Inferior parietal cortex (tissue), 1 donor: ENCODE data around the gene OXTR.

Experiments used
- DNase-seq: peaks from one replicate; pipeline ENCODE4 v3.0.0-alpha.2; 2016; ENCODE audit errors: extremely low spot score

The OXTR gene

DNA sequence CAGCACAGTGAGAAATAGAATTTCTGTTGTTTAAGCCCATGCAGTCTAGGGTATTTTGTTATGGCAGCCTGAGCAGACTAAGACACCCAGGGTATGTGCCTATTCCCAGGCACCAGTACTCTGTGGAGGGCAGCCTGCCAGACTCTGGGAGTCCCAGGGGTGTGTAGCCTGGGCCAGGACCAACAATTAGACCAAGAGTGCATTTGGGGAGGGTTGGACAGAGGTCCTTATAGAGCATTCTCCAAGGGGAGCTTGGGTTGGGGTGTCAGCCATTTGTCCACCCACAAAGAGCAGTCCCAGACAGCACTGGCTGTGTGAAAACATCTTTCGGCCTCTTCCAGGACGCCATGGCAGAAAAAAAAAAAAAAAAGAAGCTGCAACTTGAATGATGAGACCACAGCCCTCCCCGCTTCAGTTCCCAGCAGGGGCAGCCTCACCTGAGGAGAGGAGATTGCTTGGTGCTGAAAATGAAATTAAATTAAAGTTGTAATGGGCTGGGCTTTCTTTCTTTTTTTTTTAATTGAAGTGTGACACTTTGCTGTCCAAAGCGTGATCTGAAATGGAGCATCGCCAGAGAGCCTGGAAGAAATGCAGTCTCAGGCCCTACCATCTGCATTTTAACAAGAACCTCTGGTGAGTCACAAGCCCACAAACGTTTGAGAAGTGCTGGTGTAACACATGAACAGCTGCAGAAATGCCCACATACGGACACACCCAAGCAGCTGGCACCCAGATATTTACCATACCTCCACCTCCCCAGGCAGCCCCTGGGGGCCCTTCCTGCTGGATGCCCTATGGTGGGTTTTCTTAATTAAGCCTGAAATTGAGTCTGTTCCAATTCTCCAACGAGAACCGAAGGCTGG, 57.1 kb downstream of the OXTR start:
- DNase-seq = no peak

GRCh38 chr3:8709801-8710507, 59.5 kb downstream of the OXTR start:
- DNase-seq = no peak

DNA sequence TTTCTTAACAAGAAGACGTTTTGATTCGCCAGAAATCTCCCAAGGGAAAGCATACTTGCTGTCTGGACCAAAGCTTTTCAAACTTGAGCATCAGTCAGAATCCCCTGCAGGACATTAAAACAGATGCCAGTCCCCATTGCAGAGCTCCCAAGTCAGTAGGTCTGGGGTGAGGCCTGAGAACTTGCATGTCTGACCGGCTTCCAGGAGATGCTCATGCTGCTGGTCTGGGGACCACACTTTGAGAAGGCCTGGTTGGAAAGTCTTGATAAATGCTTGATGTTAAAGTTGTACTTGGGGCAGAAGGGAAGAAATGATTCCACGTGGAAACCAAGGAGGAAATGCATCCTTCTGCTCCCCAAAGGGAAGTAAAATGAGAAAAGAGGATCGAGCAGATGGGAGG, 60.1 kb downstream of the OXTR start:
- DNase-seq = no peak

DNA sequence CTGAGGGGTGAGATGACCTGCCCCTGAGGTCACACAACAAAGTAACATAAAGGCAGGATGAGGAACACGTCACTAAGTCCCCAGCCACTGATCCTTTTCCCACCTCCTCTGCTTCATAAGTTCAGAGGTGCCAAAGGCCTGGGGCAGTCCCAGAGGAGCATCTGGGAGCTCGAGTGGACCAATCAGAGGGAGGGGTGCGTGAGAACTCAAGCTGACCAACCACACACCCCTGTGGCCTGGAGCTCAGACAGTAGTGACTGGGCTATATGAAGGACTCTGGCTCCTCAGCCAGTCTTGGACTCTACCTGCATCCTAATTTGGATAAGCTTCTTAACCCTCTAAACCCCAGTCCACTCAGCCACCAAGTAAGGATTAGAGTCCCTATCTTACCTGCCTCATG, 63.8 kb downstream of the OXTR start:
- DNase-seq = no peak

- DNase-seq = no peak
These were observed 66.9 kb downstream of the OXTR start for GRCh38 chr3:8702560-8702959.
